C4-2B (cell line): ENCODE results near the gene ATG2A.

Source experiments
- ZFX ChIP-seq: fragments of 450-650 bp; IDR thresholded peaks from 2 replicates; pipeline ENCODE4 v1.6.1; 2017
- TF ChIP-seq, protein P1 (sequence below): fragments of 450-650 bp; conservative IDR thresholded peaks from 2 replicates; pipeline ENCODE4 v1.5.1; 2017; ENCODE audit warnings: mild to moderate bottlenecking

DNA sequence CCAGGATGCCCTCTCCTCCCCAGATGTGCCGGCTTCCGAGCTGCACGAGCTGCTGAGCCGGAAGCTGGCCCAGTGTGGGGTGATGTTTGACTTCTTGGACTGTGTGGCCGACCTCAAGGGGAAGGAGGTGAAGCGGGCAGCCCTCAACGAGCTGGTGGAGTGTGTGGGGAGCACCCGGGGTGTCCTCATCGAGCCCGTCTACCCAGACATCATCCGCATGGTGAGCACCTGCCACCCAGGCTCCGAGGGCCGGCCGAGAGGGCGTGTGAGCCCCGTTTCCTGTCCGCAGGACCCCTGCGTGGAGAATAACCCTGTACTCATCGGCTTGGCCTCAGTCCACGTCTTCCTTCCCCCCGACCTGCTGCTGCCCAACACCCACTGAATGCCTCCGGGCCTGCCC, 9.7 kb upstream of the ATG2A start:
- TF ChIP-seq, protein P1, sequence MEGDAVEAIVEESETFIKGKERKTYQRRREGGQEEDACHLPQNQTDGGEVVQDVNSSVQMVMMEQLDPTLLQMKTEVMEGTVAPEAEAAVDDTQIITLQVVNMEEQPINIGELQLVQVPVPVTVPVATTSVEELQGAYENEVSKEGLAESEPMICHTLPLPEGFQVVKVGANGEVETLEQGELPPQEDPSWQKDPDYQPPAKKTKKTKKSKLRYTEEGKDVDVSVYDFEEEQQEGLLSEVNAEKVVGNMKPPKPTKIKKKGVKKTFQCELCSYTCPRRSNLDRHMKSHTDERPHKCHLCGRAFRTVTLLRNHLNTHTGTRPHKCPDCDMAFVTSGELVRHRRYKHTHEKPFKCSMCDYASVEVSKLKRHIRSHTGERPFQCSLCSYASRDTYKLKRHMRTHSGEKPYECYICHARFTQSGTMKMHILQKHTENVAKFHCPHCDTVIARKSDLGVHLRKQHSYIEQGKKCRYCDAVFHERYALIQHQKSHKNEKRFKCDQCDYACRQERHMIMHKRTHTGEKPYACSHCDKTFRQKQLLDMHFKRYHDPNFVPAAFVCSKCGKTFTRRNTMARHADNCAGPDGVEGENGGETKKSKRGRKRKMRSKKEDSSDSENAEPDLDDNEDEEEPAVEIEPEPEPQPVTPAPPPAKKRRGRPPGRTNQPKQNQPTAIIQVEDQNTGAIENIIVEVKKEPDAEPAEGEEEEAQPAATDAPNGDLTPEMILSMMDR: no peak
- TF ChIP-seq ZFX: no peak
